H1 (cell line): Measurements from ENCODE around the gene CYP2C9. TPM values are rescaled to one million over a fixed set of nuclear protein-coding genes. Genes with fewer than 3 reads are reported as not detected.

Source experiments
- CTCF ChIA-PET: fragments of 300-600 bp; sonication (Branson Sonifier 250); formaldehyde crosslinking; loops from one replicate; lab custom pipeline; 2021; ENCODE audit not compliant: partially characterized antibody; lab: Charles Lee
- POLR2A ChIA-PET: fragments of 300-600 bp; sonication (Branson Sonifier 250); formaldehyde crosslinking; loops from one replicate; lab custom pipeline; 2021; ENCODE audit warnings: inconsistent platforms; ENCODE audit not compliant: partially characterized antibody; lab: Charles Lee
- DNase-seq, 2 experiments: peaks; one replicate each; pipeline versions ENCODE4 v3.0.0 to v3.0.0-alpha.2; 2010 to 2022; ENCODE audit warnings: low spot score in 2 of 2, low read depth in 1 of 2, mixed read lengths in 1 of 2
- FAIRE-seq: peaks from 2 replicates; lab custom pipeline; 2011; peaks lifted over from hg19 to GRCh38; lab: Jason Lieb, UNC
- H2AFZ ChIP-seq: 2 replicates; pipeline ENCODE4 v1.8.1; 2012; ENCODE audit warnings: low read length, inconsistent platforms
- H2AK5ac ChIP-seq: 2 replicates; pipeline ENCODE4 v1.6.1; 2013; ENCODE audit warnings: low read depth, low read length
- H2BK120ac ChIP-seq: replicated peaks from 2 replicates; pipeline ENCODE3; 2013; ENCODE audit warnings: low read depth, low read length, inconsistent platforms
- H2BK12ac ChIP-seq: 2 replicates; pipeline ENCODE4 v1.6.1; 2013; ENCODE audit warnings: low read depth, low read length
- H2BK15ac ChIP-seq: 2 replicates; pipeline ENCODE4 v1.6.1; 2013; ENCODE audit warnings: low read length
- H2BK20ac ChIP-seq: 2 replicates; pipeline ENCODE4 v1.6.1; 2013; ENCODE audit warnings: low read length
- H2BK5ac ChIP-seq: 2 replicates; pipeline ENCODE4 v1.6.1; 2013; ENCODE audit warnings: low read depth, low read length
- H3K14ac ChIP-seq: 2 replicates; pipeline ENCODE4 v1.6.1; 2013; ENCODE audit warnings: inconsistent platforms; ENCODE audit not compliant: insufficient read length
- H3K18ac ChIP-seq: 2 replicates; pipeline ENCODE4 v1.6.1; 2013; ENCODE audit warnings: low read length; ENCODE audit errors: extremely low read depth
- H3K23ac ChIP-seq: 2 replicates; pipeline ENCODE4 v1.6.1; 2013; ENCODE audit warnings: inconsistent platforms; ENCODE audit not compliant: insufficient read length
- H3K23me2 ChIP-seq: 2 replicates; pipeline ENCODE4 v1.6.1; 2013; ENCODE audit warnings: low read depth, low read length
- H3K27ac ChIP-seq: 2 replicates; pipeline ENCODE4 v1.6.1; 2011; ENCODE audit warnings: low read depth, low read length, inconsistent platforms
- H3K27me3 ChIP-seq, 4 experiments: replicated peaks in 1 of 4; 1 replicate in 1 of 4; 2 replicates in 3 of 4; pipeline versions ENCODE4 v1.6.1 to v1.8.1; 2011 to 2013; ENCODE audit warnings: low read length in 3 of 4, mild to moderate bottlenecking in 3 of 4, inconsistent platforms in 2 of 4, mixed read lengths in 2 of 4, moderate library complexity in 1 of 4; ENCODE audit not compliant: control insufficient read depth in 3 of 4, insufficient read depth in 3 of 4; ENCODE audit errors: extremely low read depth in 1 of 4
- H3K36me3 ChIP-seq, 4 experiments: 2 replicates each; pipeline versions ENCODE4 v1.6.1 to v1.8.1; 2011 to 2013; ENCODE audit warnings: mild to moderate bottlenecking in 4 of 4, low read length in 3 of 4, moderate library complexity in 2 of 4, control low read depth in 1 of 4, inconsistent platforms in 1 of 4; ENCODE audit not compliant: insufficient read depth in 4 of 4, control insufficient read depth in 2 of 4
- H3K4ac ChIP-seq: replicated peaks from 2 replicates; pipeline ENCODE3; 2013; ENCODE audit warnings: low read length, low read depth, mixed read lengths, inconsistent platforms; ENCODE audit not compliant: insufficient read length
- H3K4me1 ChIP-seq, 4 experiments: replicated peaks in 1 of 4; 1 replicate in 1 of 4; 2 replicates in 3 of 4; pipeline versions ENCODE4 v1.6.1 to v1.8.1; 2011 to 2013; ENCODE audit warnings: low read length in 3 of 4, inconsistent platforms in 2 of 4, mixed read lengths in 1 of 4; ENCODE audit not compliant: insufficient read depth in 4 of 4, control insufficient read depth in 3 of 4
- H3K4me2 ChIP-seq, 2 experiments: 2 replicates each; pipeline versions ENCODE4 v1.6.1 to v1.8.1; 2011 to 2013; ENCODE audit warnings: low read depth in 2 of 2, low read length in 2 of 2, control low read depth in 1 of 2, inconsistent platforms in 1 of 2, mild to moderate bottlenecking in 1 of 2; ENCODE audit not compliant: insufficient read depth in 1 of 2
- H3K4me3 ChIP-seq, 4 experiments: fragments of 200-600, 300-600 bp in 1 of 4; sonication (generic), shearing (Covaris generic), sonication (Bioruptor Twin) in 1 of 4; 2 replicates each; pipeline versions ENCODE4 v1.5.1 to v1.8.1; 2011 to 2016; ENCODE audit warnings: low read length in 4 of 4, low read depth in 3 of 4, control low read depth in 2 of 4, inconsistent platforms in 2 of 4, mild to moderate bottlenecking in 2 of 4, mixed read lengths in 1 of 4, moderate library complexity in 1 of 4; ENCODE audit not compliant: insufficient read depth in 2 of 4; ENCODE audit errors: extremely low read depth in 1 of 4
- H3K56ac ChIP-seq: replicated peaks from 2 replicates; pipeline ENCODE3; 2013; ENCODE audit warnings: low read depth, mild to moderate bottlenecking, mixed read lengths, low read length, inconsistent platforms; ENCODE audit not compliant: insufficient read length
- H3K79me1 ChIP-seq: 2 replicates; pipeline ENCODE4 v1.6.1; 2013; ENCODE audit warnings: low read depth, low read length, control low read depth
- H3K79me2 ChIP-seq, 2 experiments: 2 replicates each; pipeline versions ENCODE4 v1.6.1 to v1.8.1; 2012 to 2013; ENCODE audit warnings: low read length in 2 of 2, mild to moderate bottlenecking in 2 of 2, inconsistent platforms in 1 of 2; ENCODE audit not compliant: insufficient read depth in 2 of 2, control insufficient read depth in 1 of 2
- H3K9ac ChIP-seq, 4 experiments: replicated peaks in 1 of 4; 1 replicate in 1 of 4; 2 replicates in 3 of 4; pipeline versions ENCODE4 v1.6.1 to v1.8.1; 2011 to 2013; ENCODE audit warnings: low read depth in 3 of 4, low read length in 3 of 4, control low read depth in 2 of 4, mild to moderate bottlenecking in 2 of 4, moderate library complexity in 2 of 4, inconsistent platforms in 1 of 4; ENCODE audit errors: extremely low read depth in 1 of 4
- H3K9me3 ChIP-seq, 2 experiments: 2 replicates each; pipeline versions ENCODE4 v1.6.1 to v1.8.1; 2012 to 2013; ENCODE audit warnings: mild to moderate bottlenecking in 2 of 2, moderate library complexity in 2 of 2, control low read depth in 1 of 2, inconsistent platforms in 1 of 2, low read depth in 1 of 2, low read length in 1 of 2, mixed read lengths in 1 of 2; ENCODE audit not compliant: insufficient read depth in 2 of 2
- H4K20me1 ChIP-seq, 2 experiments: replicated peaks in 1 of 2; 2 replicates each; pipeline versions ENCODE3 to v1.8.1; 2011 to 2013; ENCODE audit warnings: inconsistent platforms in 2 of 2, low read length in 2 of 2, mild to moderate bottlenecking in 1 of 2; ENCODE audit not compliant: insufficient read depth in 2 of 2, control insufficient read depth in 1 of 2
- H4K5ac ChIP-seq: 2 replicates; pipeline ENCODE4 v1.6.1; 2013; ENCODE audit warnings: low read length, low read depth, mixed read lengths, inconsistent platforms; ENCODE audit not compliant: insufficient read length
- H4K8ac ChIP-seq: 2 replicates; pipeline ENCODE4 v1.8.0; 2013; ENCODE audit warnings: mild to moderate bottlenecking, moderate library complexity, low read length, inconsistent platforms; ENCODE audit not compliant: insufficient read depth; ENCODE audit errors: extremely low read depth
- H4K91ac ChIP-seq: replicated peaks from 2 replicates; pipeline ENCODE3; 2013; ENCODE audit warnings: low read length, mixed read lengths, inconsistent platforms; ENCODE audit not compliant: insufficient read length
- CBX5 ChIP-seq: fragments of 300-800, 300-1000 bp; sonication (generic); IDR thresholded peaks from 2 replicates; pipeline ENCODE4 v1.7.1; 2016; ENCODE audit warnings: antibody characterized with exemption, low read length, low read depth
- JUN ChIP-seq: IDR thresholded peaks from 2 replicates; pipeline ENCODE4 v1.6.1; 2011; ENCODE audit warnings: low read depth, mild to moderate bottlenecking, improper control_type of control experiment, low read length
- KDM5A ChIP-seq: fragments of 200-600 bp; IDR thresholded peaks from 2 replicates; pipeline ENCODE4 v1.7.1; 2012; ENCODE audit warnings: mild to moderate bottlenecking, low read length, inconsistent platforms, mixed read lengths
- RNF2 ChIP-seq: fragments of 200-900, 300-1000 bp; sonication (generic); IDR thresholded peaks from 2 replicates; pipeline ENCODE4 v1.7.1; 2016; ENCODE audit warnings: borderline replicate concordance, low read depth, mild to moderate bottlenecking, antibody characterized with exemption, low read length; ENCODE audit not compliant: poor library complexity, severe bottlenecking; ENCODE audit errors: missing control alignments
- SIN3A ChIP-seq, 2 experiments: IDR thresholded peaks in 1 of 2; conservative IDR thresholded peaks in 1 of 2; 2 replicates each; pipeline ENCODE4 v1.6.1; 2011 to 2012; ENCODE audit warnings: low read length in 2 of 2, improper control_type of control experiment in 1 of 2, low read depth in 1 of 2, mild to moderate bottlenecking in 1 of 2
- WGBS, 2 experiments: shearing (Covaris generic) in 1 of 2; methylation state at CpG; one replicate each; pipeline versions ENCODE4 v1.1.6 to v1.1.7; 2013 to 2015; ENCODE audit warnings: low lambda C conversion rate in 2 of 2, mixed read lengths in 2 of 2, inconsistent platforms in 1 of 2, low coverage in 1 of 2, missing lambda C conversion rate in 1 of 2; ENCODE audit not compliant: insufficient replicate concordance in 2 of 2, insufficient coverage in 1 of 2, insufficient read length in 1 of 2; ENCODE audit errors: extremely low coverage in 1 of 2, missing lambda C conversion rate in 1 of 2; 5-methylcytosine and 5-hydroxymethylcytosine counted together
- polyA plus RNA-seq, 7 experiments: library from polyadenylated mRNA; depleted of rRNA in 3 of 7; stranded (reverse) in 5 of 7; unstranded in 2 of 7; fragments of >200 nt in 5 of 7; fragments of 200-250 nt in 2 of 7; gene quantifications; 1 replicate in 5 of 7; 2 replicates in 1 of 7; 4 replicates in 1 of 7; pipeline versions ENCODE4 v1.2.1 to v1.2.3, GENCODE V29; 2011 to 2013; ENCODE audit warnings: missing spikeins in 2 of 7, mixed read lengths in 2 of 7
- total RNA-seq: library from RNA; stranded (reverse); fragmentation: NEBNext Ultra II Directional; extraction: Animal tissue kit (Norgen Biotek cat#: 25700); gene quantifications from 2 replicates; pipeline ENCODE4 v1.2.1, GENCODE V29; 2021
- TF ChIP-seq, protein P1 (sequence below): IDR thresholded peaks from 2 replicates; pipeline ENCODE4 v1.6.1; 2012; ENCODE audit warnings: low read length, inconsistent platforms

CYP2C9 gene
- total and polyA plus RNA-seq, 2 of the 8 experiments (the other 6 are each of a cell fraction or from before 2014, with no cell fraction given), result 0.03 TPM; not detected in 1

- H2BK5ac ChIP-seq, result no peak overlapping the region
- 86% methylated on average over 2 of the region's 2 CpGs; no CpG with 5 or more reads in 1 of the 2 experiments for WGBS, 2 experiments
- no peaks in the 10 kb centered on the region for H3K9me3 ChIP-seq
- H4K8ac ChIP-seq, result no peak overlapping the region
- no peak overlapping the region for H4K91ac ChIP-seq
- no peaks in the 10 kb centered on the region for H3K79me2 ChIP-seq
- H3K56ac ChIP-seq, result no peak overlapping the region
- H2BK120ac ChIP-seq, result no peak overlapping the region
- TF ChIP-seq JUN (no peak), RNF2 (no peak), CBX5 (no peak), KDM5A (no peak), SIN3A (conservative IDR thresholded peaks at IDR 0.05 in 1 of 2, IDR thresholded peaks at IDR 0.05 in 1 of 2; ENCODE audit: low read depth in 1 of 2, low read length in 2 of 2) (no peak)
- TF ChIP-seq, protein P1, sequence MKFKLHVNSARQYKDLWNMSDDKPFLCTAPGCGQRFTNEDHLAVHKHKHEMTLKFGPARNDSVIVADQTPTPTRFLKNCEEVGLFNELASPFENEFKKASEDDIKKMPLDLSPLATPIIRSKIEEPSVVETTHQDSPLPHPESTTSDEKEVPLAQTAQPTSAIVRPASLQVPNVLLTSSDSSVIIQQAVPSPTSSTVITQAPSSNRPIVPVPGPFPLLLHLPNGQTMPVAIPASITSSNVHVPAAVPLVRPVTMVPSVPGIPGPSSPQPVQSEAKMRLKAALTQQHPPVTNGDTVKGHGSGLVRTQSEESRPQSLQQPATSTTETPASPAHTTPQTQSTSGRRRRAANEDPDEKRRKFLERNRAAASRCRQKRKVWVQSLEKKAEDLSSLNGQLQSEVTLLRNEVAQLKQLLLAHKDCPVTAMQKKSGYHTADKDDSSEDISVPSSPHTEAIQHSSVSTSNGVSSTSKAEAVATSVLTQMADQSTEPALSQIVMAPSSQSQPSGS, result no peak
- H3K4me3 ChIP-seq, result no peak overlapping the region
- H3K23me2 ChIP-seq, result no peaks in the 10 kb centered on the region
- no peak overlapping the region for H2BK20ac ChIP-seq
- H2AFZ ChIP-seq, result no peak overlapping the region
- no peaks in the 10 kb centered on the region for H3K4me1 ChIP-seq
- no peak overlapping the region for H3K4ac ChIP-seq
- H3K36me3 ChIP-seq, result no peaks in the 10 kb centered on the region
- ChIA-PET CTCF (no interaction called here), POLR2A (no interaction called here)
- H3K14ac ChIP-seq, result no peak overlapping the region
- no peak overlapping the region for H3K23ac ChIP-seq
- H2BK12ac ChIP-seq, result no peak overlapping the region
- H3K4me2 ChIP-seq, result no peak overlapping the region
- H3K27ac ChIP-seq, result no peak overlapping the region
- H3K18ac ChIP-seq, result no peak overlapping the region
- H2AK5ac ChIP-seq, result no peak overlapping the region
- no peaks in the 10 kb centered on the region for H3K27me3 ChIP-seq
- H2BK15ac ChIP-seq, result no peak overlapping the region
- H3K9ac ChIP-seq, result no peak overlapping the region
- no peaks in the 10 kb centered on the region for H4K20me1 ChIP-seq
- no peak overlapping the region for H4K5ac ChIP-seq
- no peak for FAIRE-seq
- no peak for DNase-seq
- no peaks in the 10 kb centered on the region for H3K79me1 ChIP-seq
These were observed 1.7 kb upstream of the CYP2C9 start for GRCh38 chr10:94936721-94937120.
